ENCODE results near the gene KCNA3.

KCNA3 gene

DNA sequence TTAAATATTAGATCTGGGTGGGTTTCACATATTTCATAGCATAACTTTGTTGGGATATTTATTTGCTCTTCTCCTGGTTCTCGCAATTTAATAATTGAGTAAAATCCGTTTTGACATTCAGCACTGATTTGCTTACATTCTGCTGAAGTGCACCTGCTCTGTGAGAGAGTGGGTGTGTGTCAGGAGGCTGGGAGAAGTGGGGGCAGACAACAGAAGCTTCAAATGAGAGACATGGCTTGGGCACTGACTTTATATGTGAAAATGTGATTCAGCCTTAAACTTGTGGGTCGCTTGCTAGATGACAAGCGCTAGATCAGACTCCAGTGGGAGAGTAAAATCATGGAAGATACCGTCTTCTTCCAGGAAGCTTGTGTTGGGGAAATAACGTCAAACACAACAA lies 36.2 kb downstream of the KCNA3 start:
- H3K36me3 Mint-ChIP-seq (ENCODE audit: low read depth) = no peaks in the 10 kb centered on the region
- DNase-seq = no peak
- H3K4me3 Mint-ChIP-seq = no peak overlapping the region
- ATAC-seq = no peak
- peaks cover 53% of the 10 kb centered on the region for H3K4me1 Mint-ChIP-seq
- peaks cover 4% of the 10 kb centered on the region for H3K9me3 Mint-ChIP-seq
- H3K27me3 Mint-ChIP-seq = no peaks in the 10 kb centered on the region
- H3K27ac Mint-ChIP-seq = no peak overlapping the region

GRCh38 chr1:110638058-110638457 lies 36.7 kb downstream of the KCNA3 start:
- Mint-ChIP-seq H3K27me3 (no peaks in the 10 kb centered on the region), H3K27ac (no peak overlapping the region), H3K36me3 (ENCODE audit: low read depth) (no peaks in the 10 kb centered on the region), H3K4me1 (peaks cover 49% of the 10 kb centered on the region), H3K4me3 (no peak overlapping the region), H3K9me3 (peaks cover 4% of the 10 kb centered on the region)
- no peak for DNase-seq
- no peak for ATAC-seq

- peaks cover 43% of the 10 kb centered on the region for H3K4me1 Mint-ChIP-seq
- no peaks in the 10 kb centered on the region for H3K36me3 Mint-ChIP-seq (ENCODE audit: low read depth)
- no peaks in the 10 kb centered on the region for H3K27me3 Mint-ChIP-seq
- DNase-seq = no peak
- no peak for ATAC-seq
- H3K9me3 Mint-ChIP-seq = peaks cover 4% of the 10 kb centered on the region
- H3K27ac Mint-ChIP-seq = no peak overlapping the region
- H3K4me3 Mint-ChIP-seq = no peak overlapping the region
Observed at GRCh38 chr1:110637475-110637874, 37.3 kb downstream of the KCNA3 start.

- no peaks in the 10 kb centered on the region for H3K36me3 Mint-ChIP-seq (ENCODE audit: low read depth)
- H3K27ac Mint-ChIP-seq = peak overlapping the region; percentile 80
- H3K4me1 Mint-ChIP-seq = peaks cover 34% of the 10 kb centered on the region
Observed at GRCh38 chr1:110636149-110636935, 38.4 kb downstream of the KCNA3 start.

DNA sequence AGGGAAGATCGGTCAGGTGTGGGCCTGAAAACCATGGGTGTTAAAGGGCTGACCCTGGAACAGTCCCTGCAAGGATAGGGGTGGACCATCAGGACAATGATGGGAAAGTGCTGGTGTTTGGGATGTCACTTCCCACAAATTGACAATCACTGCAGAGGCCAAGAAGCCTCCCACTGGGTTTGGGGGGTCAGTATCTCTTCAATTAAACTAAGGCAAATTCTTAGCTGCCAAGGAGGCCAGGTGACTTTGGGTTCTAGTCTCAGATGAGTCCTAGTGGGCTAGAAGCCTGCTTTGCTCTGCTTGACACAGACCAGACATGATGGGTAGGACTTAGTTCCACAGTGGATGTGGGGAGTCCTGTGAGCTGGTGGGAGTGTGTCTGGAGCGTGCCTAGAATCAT lies 39.3 kb downstream of the KCNA3 start:
- DNase-seq (no peak), ATAC-seq (no peak)
- Mint-ChIP-seq H3K4me1 (peaks cover 31% of the 10 kb centered on the region), H3K27ac (peak overlapping the region; percentile 80), H3K36me3 (ENCODE audit: low read depth) (no peaks in the 10 kb centered on the region), H3K4me3 (peak overlapping the region; percentile 55), H3K9me3 (no peaks in the 10 kb centered on the region), H3K27me3 (no peaks in the 10 kb centered on the region)

More at GRCh38 chr1:110636149-110636935, 38.4 kb downstream of the KCNA3 start:
- Mint-ChIP-seq H3K9me3 (peaks cover 1% of the 10 kb centered on the region), H3K27me3 (no peaks in the 10 kb centered on the region), H3K4me3 (peak overlapping the region; percentile 27)
- no peak for DNase-seq
- no peak for ATAC-seq

DNA sequence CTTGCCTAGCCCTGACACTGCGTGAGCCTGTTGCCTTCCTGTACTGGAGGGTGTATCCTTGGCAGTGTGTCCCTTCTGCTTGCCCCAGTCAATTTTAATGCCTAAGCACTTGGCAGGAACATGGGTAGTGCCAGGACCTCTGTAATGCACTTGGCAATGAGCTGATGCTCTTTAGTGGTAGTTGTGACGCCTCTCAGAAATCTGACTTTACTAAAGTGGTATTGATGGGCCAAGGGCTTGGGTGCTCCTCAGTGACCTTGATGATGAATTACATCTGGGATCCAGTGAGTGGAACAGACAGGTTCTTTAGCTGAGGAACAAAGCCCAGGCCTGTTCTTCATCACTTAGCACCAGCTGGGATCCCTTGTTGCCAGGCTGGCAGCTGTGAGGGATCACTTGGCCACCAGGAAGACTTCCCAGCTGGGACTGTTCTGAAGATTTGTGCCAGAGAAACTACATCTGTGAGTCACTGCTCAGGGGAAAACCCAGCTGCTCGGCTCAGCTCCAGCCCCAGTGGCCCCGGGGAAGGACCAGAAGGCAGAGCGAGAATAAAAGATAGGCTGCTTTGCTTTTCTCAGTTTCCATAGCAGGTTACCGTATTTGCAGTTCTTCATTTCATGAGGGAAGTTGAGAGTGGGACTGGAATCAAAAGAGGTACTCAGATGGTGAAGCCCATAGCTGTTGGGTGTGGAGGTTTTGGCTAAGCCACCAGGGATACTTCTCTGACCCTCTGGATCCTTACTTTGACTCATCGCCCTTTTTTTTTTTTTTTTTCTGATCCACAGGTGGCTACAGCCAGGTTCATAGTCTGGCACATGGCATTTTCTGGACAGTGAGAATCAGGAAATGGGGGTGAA lies 40.1 kb downstream of the KCNA3 start:
- Mint-ChIP-seq H3K27ac (peak overlapping the region; percentile 80), H3K27me3 (no peaks in the 10 kb centered on the region), H3K36me3 (ENCODE audit: low read depth) (no peaks in the 10 kb centered on the region), H3K9me3 (no peaks in the 10 kb centered on the region), H3K4me3 (peak overlapping the region; percentile 55), H3K4me1 (peaks cover 23% of the 10 kb centered on the region)
- ATAC-seq (peak; percentile 76), DNase-seq (peak; percentile 76)

DNA sequence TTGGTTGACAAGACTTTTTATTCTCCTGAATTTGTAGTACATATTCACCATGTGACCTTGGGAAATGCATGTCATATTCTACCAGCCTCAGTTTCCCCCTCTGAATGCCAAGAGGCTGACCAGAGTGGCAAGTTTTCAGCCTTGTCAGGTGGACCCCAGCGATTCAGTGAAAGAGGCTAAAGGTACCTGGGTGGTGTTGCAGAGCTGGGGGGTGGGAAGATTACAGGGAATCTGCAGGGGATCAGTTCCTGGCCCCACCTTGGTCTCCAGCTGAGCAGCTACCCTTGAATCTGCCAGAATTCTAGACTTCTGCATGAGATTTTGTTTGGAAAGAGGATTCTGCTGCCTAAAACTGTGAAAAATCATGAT lies 40.7 kb downstream of the KCNA3 start:
- H3K4me3 Mint-ChIP-seq = no peak overlapping the region
- H3K27me3 Mint-ChIP-seq = no peaks in the 10 kb centered on the region
- no peaks in the 10 kb centered on the region for H3K36me3 Mint-ChIP-seq (ENCODE audit: low read depth)
- H3K9me3 Mint-ChIP-seq = no peaks in the 10 kb centered on the region
- ATAC-seq (no peak), DNase-seq (no peak)
- H3K4me1 Mint-ChIP-seq = peaks cover 17% of the 10 kb centered on the region
- peak overlapping the region; percentile 80 for H3K27ac Mint-ChIP-seq

DNA sequence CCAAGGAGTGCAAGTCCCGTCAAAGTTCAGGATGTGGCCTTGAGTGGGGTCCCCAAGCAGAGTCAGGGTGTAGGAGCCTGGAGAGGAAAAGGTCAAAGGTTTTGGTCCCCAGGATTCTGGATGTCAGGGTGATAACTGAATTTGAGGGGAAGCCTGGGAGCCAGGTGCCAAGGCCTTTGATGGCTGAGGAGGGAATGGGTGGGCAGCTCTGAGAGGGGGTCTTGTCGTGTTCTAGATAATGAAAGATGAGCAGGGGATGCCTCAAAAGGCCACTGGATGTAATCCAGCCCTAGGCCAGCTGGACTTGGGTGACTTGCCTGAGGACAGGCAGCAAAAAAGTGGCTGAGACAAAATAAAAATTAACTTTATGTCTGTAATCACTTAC lies 41.1 kb downstream of the KCNA3 start:
- no peaks in the 10 kb centered on the region for H3K27me3 Mint-ChIP-seq
- no peaks in the 10 kb centered on the region for H3K9me3 Mint-ChIP-seq
- no peak overlapping the region for H3K27ac Mint-ChIP-seq
- DNase-seq (no peak), ATAC-seq (no peak)
- no peaks in the 10 kb centered on the region for H3K36me3 Mint-ChIP-seq (ENCODE audit: low read depth)
- H3K4me1 Mint-ChIP-seq = peaks cover 13% of the 10 kb centered on the region
- no peak overlapping the region for H3K4me3 Mint-ChIP-seq

- no peaks in the 10 kb centered on the region for H3K9me3 Mint-ChIP-seq
- no peaks in the 10 kb centered on the region for H3K27me3 Mint-ChIP-seq
- H3K4me3 Mint-ChIP-seq = no peak overlapping the region
- no peak overlapping the region for H3K27ac Mint-ChIP-seq
- H3K4me1 Mint-ChIP-seq = peaks cover 5% of the 10 kb centered on the region
- DNase-seq (no peak), ATAC-seq (no peak)
- no peaks in the 10 kb centered on the region for H3K36me3 Mint-ChIP-seq (ENCODE audit: low read depth)
Observed at GRCh38 chr1:110631836-110632620, 42.7 kb downstream of the KCNA3 start.

DNA sequence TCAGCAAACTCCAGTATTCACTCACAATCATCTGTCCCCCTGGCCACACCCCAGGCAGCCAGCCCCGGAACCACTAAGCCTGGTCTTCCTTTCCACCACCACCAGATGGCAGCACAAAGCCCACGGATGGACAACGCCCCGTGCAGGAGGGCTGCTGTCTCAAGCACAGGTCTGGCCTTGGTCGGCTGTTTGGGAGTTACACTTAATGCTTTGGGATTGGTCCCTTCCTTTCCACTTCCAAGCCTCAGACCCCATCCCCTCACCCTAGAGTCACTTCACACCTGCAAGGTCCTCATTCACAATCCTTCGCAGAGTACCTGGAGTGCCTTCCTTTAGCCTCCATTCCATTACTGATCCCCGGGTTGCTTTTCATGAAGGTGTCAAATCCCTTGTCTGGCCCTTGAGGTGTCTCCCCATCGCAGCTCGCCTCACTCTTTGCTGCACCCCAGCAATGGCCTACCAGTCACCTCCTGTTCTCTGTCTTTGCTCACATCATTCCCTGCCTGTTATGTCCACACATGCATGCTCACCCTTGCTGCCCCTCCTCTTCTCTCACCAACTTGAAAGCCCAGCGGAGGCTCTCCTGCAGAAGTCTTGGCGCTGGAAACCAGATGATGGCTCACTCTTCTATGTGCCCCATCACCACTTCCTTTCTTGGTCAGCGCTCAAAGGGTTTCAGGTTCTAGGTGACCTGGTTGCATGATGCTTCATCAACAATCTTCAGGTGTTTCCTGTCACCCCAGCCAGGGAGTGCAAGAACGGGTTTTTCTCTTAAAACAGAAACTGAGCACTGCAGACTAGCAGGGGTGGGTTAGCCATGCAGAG lies 43.7 kb downstream of the KCNA3 start:
- peak; percentile 69 for ATAC-seq
- H3K27ac Mint-ChIP-seq = no peak overlapping the region
- DNase-seq = peak; percentile 87
- H3K9me3 Mint-ChIP-seq = no peaks in the 10 kb centered on the region
- H3K4me1 Mint-ChIP-seq = peaks cover 10% of the 10 kb centered on the region
- no peaks in the 10 kb centered on the region for H3K36me3 Mint-ChIP-seq (ENCODE audit: low read depth)
- no peaks in the 10 kb centered on the region for H3K27me3 Mint-ChIP-seq
- no peak overlapping the region for H3K4me3 Mint-ChIP-seq

DNA sequence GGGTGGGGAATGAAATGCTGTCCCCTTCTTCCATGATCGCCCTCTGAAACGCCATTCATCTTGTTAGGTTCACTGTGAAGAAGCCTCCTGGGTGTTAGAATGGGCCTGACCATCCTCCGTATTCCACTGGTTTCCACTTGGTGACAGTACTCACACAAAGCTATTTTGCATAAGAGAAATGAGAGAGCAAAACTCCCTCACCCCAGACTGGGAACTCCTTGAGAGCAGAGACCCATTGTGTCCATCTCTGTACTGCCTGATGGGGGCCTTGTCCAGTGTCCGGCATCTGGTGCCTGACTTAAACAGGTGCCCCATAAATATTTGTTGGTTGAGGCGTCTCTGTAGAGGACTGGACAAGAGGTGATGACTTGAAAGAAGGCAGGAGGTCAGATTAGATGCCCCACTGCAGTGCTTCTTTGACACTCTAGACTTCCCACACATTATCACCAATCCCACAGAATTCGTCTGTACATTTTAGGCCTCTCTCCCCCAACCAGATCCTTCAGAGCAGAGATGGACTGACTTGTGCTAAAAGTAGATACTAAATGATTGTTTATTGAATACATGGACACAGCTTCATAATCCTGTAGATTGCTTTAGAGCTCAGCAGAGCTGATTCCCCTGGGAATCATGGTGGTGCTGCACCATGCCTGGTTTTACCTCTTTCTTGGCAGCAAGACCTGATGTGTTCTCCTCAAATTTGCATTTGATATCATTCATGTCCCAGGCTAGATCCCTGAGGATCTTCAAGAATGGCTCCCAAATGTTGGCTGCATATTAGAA lies 46.2 kb downstream of the KCNA3 start:
- no peaks in the 10 kb centered on the region for H3K9me3 Mint-ChIP-seq

GRCh38 chr1:110627764-110628163 lies 47.0 kb downstream of the KCNA3 start:
- Mint-ChIP-seq H3K4me3 (no peak overlapping the region), H3K9me3 (no peaks in the 10 kb centered on the region), H3K4me1 (peaks cover 10% of the 10 kb centered on the region), H3K36me3 (ENCODE audit: low read depth) (no peaks in the 10 kb centered on the region), H3K27ac (no peak overlapping the region), H3K27me3 (no peaks in the 10 kb centered on the region)
- ATAC-seq (no peak), DNase-seq (no peak)

More for the DNA sequence above, 46.2 kb downstream of the KCNA3 start:
- Mint-ChIP-seq H3K4me3 (no peak overlapping the region), H3K27ac (no peak overlapping the region), H3K27me3 (no peaks in the 10 kb centered on the region), H3K36me3 (ENCODE audit: low read depth) (no peaks in the 10 kb centered on the region), H3K4me1 (peaks cover 10% of the 10 kb centered on the region)
- no peak for DNase-seq
- no peak for ATAC-seq

DNA sequence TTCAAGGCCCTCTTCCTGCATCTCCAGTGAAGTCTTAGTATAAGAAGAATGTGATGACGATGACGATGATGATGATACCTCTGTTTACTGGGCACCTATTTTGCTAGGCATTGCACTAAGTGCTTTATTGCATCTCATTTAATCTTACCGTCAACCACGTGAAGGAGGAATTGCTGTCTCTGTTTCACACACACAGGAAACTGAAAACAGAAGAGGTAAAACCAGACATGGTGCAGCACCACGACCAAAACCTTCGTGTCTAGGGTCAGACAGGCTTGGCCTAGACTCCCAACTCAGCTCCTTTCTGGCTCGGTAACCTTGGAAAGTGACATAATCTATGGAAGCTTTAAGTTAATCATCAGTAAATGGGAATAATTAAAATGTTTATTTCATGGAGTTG lies 47.9 kb downstream of the KCNA3 start:
- H3K27ac Mint-ChIP-seq = no peak overlapping the region

More for the DNA sequence above, 47.9 kb downstream of the KCNA3 start:
- Mint-ChIP-seq H3K4me1 (peaks cover 10% of the 10 kb centered on the region), H3K4me3 (no peak overlapping the region), H3K27me3 (no peaks in the 10 kb centered on the region), H3K36me3 (ENCODE audit: low read depth) (no peaks in the 10 kb centered on the region), H3K9me3 (no peaks in the 10 kb centered on the region)
- ATAC-seq (no peak), DNase-seq (no peak)
